Measurements from ENCODE around the gene CTSD.

DNA sequence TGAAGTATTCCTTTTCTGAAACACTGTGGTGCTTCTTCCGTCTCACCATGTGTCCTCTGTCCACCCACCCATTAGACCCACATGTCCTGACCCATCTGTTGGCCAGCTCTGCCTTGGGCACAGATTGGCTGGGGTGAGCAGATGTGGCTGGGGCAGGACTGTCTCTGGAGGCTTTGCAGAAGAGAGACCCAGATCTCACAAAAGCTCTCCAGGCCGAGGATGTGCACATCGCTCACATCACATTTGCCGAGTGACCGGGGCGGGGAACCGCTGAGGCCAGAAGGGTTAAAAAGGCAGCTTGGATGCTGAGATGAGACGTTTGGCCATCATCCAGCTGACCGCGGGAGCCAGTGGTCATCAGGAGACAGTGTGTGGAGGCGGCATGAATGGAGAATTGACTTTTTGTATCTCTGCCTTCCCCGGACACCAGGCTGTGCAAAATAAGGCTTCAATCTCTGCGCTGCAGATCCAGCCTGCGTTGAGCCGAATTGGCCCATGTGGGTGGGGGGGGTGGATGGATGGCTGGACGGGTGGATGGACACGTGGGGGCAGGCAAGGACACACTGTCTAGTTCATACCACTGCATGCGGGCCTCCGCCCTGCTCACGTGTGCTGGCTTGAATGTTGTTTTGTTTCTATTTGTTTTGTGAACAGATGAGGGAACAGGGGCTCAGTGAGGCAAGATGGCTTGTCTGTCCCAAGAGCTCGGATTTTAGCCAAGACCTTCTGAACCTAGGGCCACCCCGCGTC is 19.4 kb downstream of the CTSD start:
- TF ChIP-seq POLR2A (IDR thresholded peaks at IDR 0.05) (no peak), POLR2AphosphoS5 (IDR thresholded peaks at IDR 0.05) (no peak)
- TF ChIP-seq, protein P1, sequence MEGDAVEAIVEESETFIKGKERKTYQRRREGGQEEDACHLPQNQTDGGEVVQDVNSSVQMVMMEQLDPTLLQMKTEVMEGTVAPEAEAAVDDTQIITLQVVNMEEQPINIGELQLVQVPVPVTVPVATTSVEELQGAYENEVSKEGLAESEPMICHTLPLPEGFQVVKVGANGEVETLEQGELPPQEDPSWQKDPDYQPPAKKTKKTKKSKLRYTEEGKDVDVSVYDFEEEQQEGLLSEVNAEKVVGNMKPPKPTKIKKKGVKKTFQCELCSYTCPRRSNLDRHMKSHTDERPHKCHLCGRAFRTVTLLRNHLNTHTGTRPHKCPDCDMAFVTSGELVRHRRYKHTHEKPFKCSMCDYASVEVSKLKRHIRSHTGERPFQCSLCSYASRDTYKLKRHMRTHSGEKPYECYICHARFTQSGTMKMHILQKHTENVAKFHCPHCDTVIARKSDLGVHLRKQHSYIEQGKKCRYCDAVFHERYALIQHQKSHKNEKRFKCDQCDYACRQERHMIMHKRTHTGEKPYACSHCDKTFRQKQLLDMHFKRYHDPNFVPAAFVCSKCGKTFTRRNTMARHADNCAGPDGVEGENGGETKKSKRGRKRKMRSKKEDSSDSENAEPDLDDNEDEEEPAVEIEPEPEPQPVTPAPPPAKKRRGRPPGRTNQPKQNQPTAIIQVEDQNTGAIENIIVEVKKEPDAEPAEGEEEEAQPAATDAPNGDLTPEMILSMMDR (IDR thresholded peaks at IDR 0.05), result no peak

Measured in breast epithelium (tissue), 3 donors.